Kasumi-1 (cell line): ENCODE results near the gene PCDH1.
"Not testable (repeated sequence)": the region's sequence is repeated elsewhere in the genome, so short reads cannot be mapped to it uniquely, and the experiment has no call there.

Experiments
- DNase-seq, 2 experiments: peaks; one replicate each; lab custom pipeline; 2025; lab: John Stamatoyannopoulos, UW

The PCDH1 gene

GRCh38 chr5:141878186-141878710 is at the start of gene PCDH1:
PCDH1 (minus strand) TSS chr5:141878410; CDS start chr5:141878262, 148 bp downstream.
- DNase-seq: no peak

GRCh38 chr5:141926434-141926833 is 48.2 kb upstream of the PCDH1 start:
- no peak for DNase-seq

DNA sequence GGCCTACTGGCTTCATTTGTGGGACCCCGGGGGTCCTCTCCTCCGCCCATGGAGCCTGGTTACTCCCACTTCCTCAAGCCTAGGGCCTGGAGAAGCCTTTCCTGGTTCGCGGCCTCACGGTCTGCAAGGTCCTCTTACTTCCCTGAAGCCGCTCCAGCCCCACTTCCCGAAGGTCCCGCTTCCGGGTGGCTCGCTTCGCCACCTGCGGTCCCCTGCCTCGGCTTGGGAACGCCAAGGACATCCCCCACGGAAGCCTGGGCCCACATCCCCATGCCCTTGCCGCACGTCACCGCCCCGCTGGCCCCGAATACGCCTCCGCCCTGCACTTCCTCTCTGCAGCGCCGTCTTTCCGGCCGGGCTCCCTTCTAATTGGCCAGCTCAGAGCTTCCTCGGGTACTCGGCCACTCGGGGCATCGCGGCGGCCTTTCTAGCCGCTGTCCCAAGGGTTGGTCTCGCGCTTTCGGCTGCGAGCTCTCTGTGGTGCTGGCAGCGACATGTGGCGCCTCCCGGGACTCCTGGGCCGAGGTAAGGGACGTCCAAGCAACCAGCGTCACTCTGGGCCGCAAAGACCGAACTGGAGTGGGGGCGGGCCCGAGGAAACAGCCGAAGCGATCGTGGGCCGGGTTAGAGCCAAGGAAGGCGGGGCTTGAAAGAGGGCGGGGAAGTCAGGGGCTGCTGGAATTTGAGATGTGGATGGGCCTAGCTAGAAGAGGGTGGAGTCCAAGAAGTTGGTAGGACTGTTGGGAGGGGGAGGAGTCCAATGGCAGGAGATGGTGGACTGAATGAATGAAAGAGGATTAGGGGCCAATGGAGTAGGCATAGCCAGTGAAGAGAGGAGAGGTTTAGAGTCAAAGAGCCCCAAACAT is 45.5 kb upstream of the PCDH1 start, which contains the start of gene DELE1:
Gene DELE1 (plus strand): TSS at position 424 of the 866 bp plus-strand sequence. CDS start 71 bp downstream, at position 495.
- DNase-seq: peak; percentile 96 to 98

- DNase-seq: not testable (repeated sequence)
Observed at GRCh38 chr5:141922827-141923447, 44.7 kb upstream of the PCDH1 start.

DNA sequence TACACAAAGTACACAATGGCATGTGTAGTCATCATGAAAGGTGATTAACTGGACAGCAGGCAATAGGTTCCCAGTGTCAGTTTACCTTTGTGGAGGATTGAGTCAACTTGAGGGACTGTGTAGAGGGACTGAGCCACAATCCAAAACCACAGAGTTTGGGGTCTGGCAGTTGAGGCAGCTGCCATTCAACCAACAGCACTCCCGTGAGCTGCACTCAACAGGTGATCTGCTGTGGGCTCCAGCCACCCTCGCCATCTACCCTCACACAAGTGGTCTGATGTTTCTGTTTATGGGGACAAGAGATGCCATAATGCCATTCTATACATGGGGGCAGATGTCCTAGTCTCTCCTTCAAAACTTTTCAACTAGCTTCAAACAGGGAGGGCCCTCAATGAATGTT is 42.6 kb upstream of the PCDH1 start:
- no peak for DNase-seq

DNA sequence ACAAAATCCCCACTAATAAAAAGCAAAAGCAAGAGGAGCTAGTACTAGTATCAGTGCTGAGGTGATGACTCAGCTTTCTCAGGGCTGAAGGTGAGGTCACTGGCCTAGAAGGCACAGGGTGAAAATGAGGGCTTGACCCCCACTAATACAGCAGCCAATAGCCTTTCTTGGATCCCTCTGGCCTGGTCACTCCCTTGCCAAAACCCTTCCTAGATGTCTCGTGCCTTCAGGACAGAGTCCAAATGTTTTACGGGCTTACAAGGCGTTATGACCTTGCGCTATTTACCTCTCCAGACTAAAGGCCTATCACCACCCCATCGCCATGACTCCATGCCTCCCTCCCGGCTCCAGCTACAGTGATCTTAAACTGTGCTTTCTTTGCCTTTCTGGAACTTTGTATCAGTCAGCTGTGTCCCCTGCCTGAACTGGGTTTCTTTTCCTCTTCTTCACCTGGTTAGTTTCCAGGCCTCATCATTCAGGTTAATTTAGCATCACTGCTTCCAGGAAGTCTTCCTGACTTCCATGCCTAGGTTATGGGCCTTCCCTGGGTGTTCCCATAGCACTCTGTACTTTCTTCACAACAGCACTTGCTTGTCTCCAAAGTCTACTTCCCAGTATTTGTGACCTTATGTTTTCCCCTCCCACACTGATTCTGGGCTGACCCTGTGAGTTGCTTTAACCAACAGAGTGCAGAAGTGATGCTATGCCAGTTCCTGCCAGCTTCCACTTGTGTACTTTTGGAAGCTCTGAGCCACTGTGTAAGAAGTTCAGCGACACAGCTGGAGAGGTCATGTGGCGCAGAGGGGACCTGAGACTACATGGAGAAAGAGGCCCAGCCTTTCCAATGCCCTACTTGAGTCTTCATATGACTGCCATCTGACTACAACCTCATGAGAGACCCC is 41.3 kb upstream of the PCDH1 start:
- DNase-seq: no peak

DNA sequence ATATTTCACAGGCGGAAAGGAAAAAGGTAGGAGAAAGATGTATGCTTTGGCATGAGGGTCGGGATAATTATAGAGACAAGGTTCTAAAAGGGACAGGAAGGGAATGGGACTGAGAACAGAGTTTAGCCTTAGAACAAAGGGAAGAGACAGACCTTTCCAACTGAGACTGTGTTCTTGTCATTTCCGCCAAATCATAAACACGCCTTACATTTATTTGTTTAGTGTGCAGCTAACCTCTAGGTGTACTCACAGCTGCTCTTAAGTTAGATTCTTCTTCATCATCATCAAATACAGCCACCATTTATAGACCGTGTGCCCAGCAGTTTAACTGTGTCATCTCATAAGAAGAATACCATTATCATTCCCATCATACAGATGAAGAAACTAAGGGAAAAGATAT is 39.5 kb upstream of the PCDH1 start:
- no peak for DNase-seq

DNA sequence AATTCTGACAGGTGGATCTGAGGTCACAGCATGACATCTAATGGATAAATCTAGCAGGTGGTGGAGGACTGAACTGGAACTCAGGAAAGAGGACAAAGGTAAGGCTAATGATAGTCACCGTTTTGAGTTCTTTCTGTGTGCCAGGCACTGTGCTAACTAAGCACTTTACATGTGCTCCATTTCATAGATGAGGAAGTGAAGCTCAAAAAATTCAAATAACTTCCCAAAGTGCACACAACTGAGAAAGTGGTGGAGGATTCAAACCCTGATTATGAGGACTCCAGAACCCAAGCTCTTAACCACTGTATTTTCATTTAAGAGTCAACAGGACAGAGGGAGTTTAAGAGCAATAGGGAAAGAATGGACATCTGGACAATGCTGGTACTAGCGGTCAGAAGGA is 38.3 kb upstream of the PCDH1 start:
- no peak for DNase-seq

GRCh38 chr5:141915881-141916336 is 37.7 kb upstream of the PCDH1 start:
- no peak for DNase-seq

- no peak for DNase-seq
Observed at GRCh38 chr5:141914797-141915196, 36.6 kb upstream of the PCDH1 start.

DNA sequence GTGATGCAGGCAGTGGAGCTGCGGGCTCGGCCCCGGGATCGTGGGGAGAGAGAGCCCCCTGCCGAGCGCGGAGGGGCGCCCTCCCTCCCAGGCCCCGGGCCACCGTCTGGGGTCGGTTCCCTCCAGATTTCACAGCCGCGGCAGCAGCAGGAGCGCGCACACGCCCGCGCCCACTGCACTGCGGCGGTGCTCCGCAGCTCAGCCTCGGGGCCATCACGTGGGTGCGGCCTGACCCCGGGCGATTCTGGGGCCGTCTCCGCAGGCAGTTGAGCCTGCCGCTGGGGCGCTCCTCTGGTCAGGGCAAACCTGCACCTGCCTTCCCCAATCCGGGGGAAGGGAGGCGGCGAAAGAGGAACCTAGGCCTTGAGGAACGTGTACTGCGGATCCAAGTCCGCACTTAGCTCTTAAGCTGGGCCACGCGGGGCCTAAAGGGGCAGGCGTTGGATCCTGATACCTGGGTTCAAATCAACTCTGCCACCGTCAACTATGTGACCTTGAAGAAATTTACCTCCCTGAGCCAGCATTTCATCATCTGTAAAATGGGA is 36.1 kb upstream of the PCDH1 start:
- peak; percentile 56 for DNase-seq

- DNase-seq: no peak
Observed at GRCh38 chr5:141913560-141914198, 35.5 kb upstream of the PCDH1 start.

DNA sequence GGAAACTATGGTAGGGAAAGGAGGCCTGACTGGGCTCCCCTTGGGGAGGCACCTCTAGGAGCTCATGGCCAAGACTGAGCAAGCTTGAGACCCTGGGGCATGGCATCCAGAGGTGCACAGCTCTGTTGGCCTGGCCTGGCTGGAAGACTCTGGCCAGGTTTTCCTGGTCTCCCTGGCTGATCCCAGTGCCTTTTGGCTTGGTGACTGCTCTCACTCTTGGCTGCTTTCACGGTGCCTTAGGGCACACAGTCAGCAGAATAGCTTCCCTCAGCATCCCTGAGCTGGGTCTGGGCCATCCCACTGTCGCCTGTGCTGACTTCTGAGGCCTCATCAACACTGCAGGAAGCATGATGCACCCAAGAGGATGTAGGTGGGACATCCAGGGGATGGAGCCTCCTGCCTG is 32.1 kb upstream of the PCDH1 start:
- no peak for DNase-seq

- no peak for DNase-seq
Observed at GRCh38 chr5:141909212-141909611, 31.0 kb upstream of the PCDH1 start.

- no peak for DNase-seq
Observed at GRCh38 chr5:141908796-141909195, 30.6 kb upstream of the PCDH1 start.

- no peak for DNase-seq
Observed at GRCh38 chr5:141906972-141907371, 28.8 kb upstream of the PCDH1 start.

GRCh38 chr5:141906517-141906916 is 28.3 kb upstream of the PCDH1 start:
- DNase-seq: no peak

GRCh38 chr5:141904551-141904950 is 26.3 kb upstream of the PCDH1 start:
- no peak for DNase-seq

GRCh38 chr5:141903261-141903660 is 25.1 kb upstream of the PCDH1 start:
- DNase-seq: peak; percentile 22 to 25

DNA sequence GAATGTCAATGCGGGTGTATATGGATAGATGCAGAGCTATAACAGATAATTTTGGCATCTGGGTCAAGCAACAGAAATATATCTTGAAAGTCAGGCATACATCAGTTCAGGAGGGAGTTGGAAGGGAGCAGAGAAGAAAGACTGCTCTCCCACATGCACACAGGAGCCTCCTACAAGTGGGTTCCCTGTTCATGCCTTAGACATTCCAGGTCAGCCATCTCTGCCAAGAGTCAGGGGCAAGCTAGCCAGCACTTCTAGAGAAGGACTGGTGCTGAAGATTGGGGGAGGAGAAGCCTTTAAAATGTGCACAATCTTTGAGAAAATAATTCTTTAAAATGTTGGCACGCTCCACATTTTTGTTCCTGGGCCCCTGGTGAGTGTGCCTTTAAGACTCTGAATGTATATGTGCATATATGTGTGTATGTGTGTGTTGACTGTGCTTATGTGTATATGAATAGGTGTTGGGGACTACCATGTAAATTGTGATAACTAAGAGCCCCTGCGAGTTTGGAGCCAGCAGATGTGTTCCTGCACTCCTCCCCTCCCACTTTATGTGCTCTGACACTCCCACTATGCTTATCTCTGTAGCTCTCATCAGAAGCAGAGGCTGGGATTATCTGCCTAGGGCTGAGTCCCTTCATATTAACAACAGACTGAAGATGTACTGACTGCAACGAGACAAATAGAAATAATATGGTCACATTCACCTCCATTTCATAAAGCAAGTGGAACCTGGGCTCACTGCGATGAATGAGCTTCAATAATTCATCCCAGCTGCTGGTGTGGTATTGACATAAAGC is 24.0 kb upstream of the PCDH1 start:
- no peak for DNase-seq
